HG02588 (cell line): Measurements from ENCODE around the gene AFDN.

Source experiments
- ATAC-seq: cut with Tn5 transposase; IDR thresholded peaks from one replicate; pipeline ENCODE4 v1.9.1; 2021; ENCODE audit warnings: mild to moderate bottlenecking, moderate library complexity; ENCODE audit not compliant: unreplicated experiment

AFDN gene

GRCh38 chr6:167826896-167827582, at the start of gene AFDN:
AFDN (plus strand) TSS chr6:167826911; CDS start chr6:167827133, 222 bp downstream.
- ATAC-seq: peak; percentile 42

- no peak for ATAC-seq
Observed at GRCh38 chr6:167778497-167779128, 48.1 kb upstream of the AFDN start.

- ATAC-seq: no peak
Observed at GRCh38 chr6:167779129-167779992, 47.4 kb upstream of the AFDN start.

DNA sequence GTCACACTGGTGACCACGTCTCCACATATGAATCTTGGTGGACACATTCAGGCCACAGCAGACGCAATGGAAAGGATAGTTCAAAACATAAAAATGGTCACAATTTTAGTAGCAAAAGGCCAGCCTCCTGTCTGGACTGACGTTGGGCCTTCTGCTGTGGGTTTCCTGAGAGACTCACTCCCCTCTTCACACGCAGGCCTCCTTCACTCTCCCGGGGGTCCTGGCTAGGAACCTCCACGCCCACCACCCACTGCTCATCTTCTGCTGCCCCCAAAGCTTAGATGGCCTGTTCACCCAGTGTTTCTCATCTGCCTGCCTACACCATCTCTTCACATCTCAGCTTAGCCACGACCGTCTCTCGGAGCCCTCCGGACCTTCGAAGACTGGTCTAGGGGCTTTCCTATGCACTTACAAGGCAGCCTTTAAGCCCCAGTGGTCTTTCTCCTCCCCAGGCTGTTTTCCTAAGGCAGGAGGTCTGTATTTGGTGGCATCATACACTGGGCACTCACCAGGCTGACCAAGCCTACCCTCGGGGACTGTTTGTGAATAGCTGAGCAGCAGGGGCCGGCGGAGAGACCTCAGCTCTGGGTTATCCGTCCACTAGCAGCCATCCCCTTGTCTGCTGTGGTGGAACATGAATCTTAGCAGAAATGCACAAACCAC, 46.6 kb upstream of the AFDN start:
- ATAC-seq: no peak

GRCh38 chr6:167781066-167781767, 45.5 kb upstream of the AFDN start:
- ATAC-seq: no peak

DNA sequence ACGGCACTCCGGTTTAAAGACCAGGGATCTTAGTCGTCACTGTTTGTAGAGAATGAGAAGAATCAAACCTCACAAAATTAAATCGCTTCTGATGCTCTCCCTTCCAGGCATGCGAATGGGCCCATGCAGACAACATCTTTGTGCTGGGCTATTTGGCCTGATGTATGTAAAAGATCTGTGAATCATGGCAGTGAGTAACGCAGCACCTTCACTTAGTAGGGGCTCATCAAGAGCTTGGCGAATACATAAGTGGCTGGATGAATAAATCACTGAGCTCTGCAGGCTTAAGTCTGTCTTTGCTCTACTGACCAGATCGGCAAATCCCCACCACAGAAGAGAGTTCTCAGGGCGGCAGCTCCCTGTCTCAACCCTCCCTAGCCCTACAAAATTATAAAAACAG, 44.8 kb upstream of the AFDN start:
- no peak for ATAC-seq

DNA sequence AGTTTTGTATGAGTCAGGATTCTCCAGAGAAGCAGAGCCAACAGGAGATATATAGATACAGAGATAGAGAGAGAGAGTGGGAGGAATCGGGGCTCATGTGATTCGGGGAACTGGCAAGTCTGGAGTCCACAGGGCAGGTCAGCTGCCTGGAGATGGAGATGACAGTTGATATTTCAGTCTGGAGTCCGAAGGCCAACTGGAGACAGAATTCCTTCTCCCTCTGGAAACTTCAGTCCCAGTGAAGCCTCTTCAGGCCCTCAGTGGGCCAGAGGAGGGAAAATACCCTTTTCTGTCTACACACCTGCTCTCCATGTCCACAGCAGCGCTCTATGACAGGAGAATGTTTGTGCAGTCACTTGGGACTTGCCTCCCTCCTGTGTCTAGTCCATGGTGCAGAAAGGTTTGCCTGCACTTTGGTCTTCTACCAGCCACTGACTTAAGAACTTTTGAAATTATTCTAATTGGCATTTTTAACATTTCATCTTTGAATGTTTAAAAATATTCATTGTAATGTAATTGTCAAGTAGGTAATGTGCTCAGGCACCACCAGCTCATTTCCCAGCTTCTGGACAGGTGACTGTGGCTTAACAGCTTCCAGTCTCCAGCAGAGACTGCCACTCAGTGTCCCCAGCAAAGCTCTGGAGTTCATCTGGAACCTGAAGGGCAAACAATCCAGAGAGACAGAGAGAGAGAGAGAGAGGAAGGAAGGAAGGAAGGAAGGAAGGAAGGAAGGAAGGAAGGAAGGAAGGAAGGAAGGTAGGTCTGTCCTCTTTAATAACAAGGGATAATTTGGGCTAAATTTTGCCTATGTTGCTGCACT, 43.8 kb upstream of the AFDN start:
- ATAC-seq: no peak

GRCh38 chr6:167786853-167787675, 39.6 kb upstream of the AFDN start:
- no peak for ATAC-seq

DNA sequence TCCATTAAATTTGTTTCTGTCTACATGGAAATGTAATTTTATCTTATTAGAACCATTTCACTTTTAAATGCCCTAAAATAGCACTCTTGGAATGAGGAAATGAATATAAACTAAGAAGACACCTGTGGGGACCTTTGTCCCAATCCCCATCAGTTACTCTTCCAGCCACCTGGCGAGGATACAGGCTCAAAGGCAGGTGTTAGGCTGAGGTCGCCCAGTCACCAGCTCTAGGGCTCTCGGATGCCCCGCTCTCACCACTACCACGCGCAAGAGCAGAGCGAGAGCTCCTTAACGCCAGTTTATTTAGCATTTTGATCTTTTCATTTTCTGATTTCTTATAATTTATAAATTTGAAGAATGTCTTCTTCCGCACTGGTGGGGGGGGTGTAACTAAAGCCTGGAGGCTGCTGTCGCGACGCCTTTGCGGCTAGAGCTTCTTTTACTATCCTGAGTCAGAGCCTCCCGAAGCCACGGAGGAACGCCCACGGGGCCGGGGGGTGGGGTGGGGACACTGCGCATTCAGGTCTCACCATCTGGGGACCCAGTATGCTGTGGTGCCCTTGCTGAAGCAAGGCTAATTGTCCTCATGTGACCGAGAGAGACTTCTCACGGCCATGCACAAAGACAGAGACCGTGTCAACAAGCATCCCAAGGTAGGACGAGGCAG, 38.7 kb upstream of the AFDN start:
- no peak for ATAC-seq

GRCh38 chr6:167788563-167788903, 38.2 kb upstream of the AFDN start:
- no peak for ATAC-seq

DNA sequence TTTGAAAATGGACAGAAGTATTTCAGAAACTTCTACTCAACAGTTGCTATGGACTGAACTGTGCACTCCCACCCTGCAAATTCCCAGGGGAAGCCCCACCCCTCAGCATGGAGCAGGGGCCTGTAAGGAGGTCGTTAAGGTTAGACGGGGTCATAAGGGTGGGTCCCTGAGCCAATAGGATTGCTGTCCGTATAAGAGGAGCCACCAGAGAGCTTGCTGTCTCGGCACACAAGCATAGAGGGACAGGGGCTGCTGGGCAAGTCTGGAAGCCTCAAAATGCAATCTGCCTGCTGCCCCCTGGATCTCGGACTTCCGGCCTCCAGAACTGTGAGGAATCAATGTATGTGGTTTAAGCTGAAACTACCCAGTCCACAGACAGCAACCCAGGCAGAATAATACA, 37.4 kb upstream of the AFDN start:
- no peak for ATAC-seq

DNA sequence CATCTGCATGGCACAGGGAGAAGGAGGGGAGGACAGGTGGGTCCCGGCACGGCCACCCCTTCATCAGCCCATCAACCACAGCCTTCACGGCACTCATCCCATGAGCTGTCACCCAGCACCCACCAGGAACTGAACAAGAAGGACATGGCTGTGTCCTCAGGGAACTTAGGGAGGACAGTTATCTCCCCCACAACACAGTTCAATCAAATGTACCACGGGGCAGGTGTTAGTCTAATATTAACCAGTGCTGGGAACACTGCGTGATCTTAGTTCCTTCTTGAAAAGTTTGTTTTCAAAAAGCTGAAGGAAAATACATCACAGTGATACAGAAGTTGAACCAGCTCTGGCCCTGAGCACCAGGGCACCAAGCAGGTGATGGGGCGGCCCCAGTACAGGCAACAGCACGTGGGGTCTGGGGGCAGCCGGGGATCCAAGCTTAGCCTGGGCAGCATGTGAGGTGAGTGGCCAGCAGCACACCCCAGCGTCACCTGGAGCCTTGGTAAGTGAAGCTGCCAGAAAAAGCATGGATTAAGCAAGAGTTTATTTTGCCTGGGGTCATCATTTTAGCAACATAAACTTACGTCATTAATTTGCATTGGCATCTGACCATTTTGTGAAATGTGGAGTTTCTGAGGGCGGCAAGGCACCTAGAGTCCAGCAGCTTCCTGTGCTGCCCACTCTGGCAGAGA, 35.5 kb upstream of the AFDN start:
- ATAC-seq: no peak

GRCh38 chr6:167791780-167792478, 34.8 kb upstream of the AFDN start:
- ATAC-seq: no peak

DNA sequence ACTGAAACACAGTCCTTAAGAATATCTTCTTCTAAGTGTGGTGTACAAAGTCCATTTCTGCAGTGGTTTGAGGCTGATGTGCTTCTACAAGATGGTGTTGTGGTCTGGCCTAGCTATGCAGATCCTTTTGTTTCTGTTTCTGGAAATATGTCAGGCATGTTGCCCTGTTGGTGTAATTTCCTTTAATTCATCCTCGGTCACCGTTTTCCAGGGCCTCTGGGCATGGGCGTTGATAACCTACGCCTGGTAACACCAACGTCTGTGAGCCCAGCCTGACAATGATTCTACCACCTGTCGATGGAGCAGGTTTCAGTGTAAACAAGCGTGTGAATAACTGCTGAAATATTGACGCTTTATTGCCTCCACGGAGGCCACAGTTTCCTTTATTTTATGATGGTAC, 33.3 kb upstream of the AFDN start:
- ATAC-seq: no peak

DNA sequence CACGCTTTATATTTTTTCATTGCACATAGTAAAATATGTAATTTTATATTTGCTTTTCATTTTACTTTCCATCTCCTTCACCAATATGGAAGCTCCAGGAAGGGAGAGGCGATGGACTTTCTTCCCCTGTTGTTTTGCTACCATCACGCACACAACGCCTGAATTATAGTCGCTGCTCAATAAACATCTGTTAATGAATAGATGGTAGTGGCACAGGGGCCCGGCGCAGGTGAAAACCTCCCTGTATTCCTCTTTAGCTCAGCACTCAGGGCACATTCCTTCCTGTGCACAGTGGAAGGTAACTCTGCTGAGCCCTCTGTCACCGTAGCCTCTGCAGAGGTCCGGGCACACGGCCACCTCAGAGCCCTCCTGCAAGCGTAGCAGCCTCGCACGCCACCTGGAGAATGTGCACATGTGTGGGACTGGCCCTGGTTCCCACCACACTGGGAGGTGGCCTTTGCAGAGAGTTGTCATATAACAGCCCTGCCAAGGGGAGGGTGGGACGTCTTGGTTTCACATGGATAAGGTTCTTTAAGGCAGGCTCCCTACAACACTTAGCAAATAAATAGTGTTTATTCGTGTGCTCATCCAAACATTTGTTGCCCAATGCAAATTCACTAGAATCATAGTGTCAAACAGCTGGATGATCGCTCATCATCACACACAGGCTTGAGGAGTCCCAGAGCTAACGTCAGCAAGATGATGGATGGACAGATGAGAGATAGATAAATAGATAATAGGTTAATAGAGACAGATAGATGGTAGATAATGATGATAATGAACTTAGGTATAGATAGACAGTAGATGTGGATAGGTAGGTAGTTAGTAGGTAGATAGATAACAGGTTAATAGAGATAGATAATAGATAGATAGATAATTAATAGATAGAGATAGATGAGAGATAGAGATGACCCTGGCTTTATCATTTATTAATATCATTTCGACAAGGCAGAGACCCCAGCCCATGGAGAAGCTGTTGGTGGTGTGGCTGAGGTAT, 32.3 kb upstream of the AFDN start:
- ATAC-seq: no peak

DNA sequence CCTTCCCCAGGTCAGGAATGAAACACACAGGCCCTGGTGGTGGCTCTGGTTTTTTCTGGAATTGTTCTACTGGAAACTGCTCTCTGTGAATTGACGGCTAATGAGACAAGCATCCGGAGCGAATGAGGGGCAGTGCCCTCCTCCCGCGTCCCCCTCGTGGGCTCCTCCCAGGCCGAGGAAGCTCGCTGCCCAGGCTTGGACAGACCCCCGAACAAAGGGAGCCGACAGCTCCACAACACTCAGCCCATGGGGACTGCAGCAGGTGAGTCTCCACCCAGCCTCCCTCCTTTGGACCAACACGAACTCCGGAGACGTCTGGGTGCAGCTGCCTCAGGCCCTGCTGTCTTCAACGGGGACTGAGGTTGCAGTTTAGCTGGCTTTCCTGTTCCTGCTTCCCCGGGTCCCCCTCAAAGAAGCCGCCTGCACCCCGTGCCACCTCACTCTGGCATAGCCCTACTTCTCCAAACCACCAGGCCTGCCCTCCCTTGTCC, 31.3 kb upstream of the AFDN start:
- no peak for ATAC-seq
